Superior temporal gyrus (tissue), 1 donor: ENCODE results near the gene SYDE2.
"Not testable (repeated sequence)": the region's sequence is repeated elsewhere in the genome, so short reads cannot be mapped to it uniquely, and the experiment has no call there.

Experiments
- DNase-seq: peaks from one replicate; pipeline ENCODE4 v3.0.0-alpha.2; 2016; ENCODE audit errors: extremely low spot score

The SYDE2 gene, protein sequence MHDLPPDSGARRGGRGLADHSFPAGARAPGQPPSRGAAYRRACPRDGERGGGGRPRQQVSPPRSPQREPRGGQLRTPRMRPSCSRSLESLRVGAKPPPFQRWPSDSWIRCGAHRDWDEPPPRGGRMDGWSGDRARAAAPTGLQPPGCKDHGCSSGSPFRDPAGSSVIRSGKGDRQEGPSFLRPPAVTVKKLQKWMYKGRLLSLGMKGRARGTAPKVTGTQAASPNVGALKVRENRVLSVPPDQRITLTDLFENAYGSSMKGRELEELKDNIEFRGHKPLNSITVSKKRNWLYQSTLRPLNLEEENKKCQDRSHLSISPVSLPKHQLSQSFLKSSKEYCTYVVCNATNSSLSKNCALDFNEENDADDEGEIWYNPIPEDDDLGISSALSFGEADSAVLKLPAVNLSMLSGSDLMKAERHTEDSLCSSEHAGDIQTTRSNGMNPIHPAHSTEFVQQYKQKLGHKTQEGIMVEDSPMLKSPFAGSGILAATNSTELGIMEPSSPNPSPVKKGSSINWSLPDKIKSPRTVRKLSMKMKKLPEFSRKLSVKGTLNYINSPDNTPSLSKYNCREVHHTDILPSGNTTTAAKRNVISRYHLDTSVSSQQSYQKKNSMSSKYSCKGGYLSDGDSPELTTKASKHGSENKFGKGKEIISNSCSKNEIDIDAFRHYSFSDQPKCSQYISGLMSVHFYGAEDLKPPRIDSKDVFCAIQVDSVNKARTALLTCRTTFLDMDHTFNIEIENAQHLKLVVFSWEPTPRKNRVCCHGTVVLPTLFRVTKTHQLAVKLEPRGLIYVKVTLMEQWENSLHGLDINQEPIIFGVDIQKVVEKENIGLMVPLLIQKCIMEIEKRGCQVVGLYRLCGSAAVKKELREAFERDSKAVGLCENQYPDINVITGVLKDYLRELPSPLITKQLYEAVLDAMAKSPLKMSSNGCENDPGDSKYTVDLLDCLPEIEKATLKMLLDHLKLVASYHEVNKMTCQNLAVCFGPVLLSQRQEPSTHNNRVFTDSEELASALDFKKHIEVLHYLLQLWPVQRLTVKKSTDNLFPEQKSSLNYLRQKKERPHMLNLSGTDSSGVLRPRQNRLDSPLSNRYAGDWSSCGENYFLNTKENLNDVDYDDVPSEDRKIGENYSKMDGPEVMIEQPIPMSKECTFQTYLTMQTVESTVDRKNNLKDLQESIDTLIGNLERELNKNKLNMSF

DNA sequence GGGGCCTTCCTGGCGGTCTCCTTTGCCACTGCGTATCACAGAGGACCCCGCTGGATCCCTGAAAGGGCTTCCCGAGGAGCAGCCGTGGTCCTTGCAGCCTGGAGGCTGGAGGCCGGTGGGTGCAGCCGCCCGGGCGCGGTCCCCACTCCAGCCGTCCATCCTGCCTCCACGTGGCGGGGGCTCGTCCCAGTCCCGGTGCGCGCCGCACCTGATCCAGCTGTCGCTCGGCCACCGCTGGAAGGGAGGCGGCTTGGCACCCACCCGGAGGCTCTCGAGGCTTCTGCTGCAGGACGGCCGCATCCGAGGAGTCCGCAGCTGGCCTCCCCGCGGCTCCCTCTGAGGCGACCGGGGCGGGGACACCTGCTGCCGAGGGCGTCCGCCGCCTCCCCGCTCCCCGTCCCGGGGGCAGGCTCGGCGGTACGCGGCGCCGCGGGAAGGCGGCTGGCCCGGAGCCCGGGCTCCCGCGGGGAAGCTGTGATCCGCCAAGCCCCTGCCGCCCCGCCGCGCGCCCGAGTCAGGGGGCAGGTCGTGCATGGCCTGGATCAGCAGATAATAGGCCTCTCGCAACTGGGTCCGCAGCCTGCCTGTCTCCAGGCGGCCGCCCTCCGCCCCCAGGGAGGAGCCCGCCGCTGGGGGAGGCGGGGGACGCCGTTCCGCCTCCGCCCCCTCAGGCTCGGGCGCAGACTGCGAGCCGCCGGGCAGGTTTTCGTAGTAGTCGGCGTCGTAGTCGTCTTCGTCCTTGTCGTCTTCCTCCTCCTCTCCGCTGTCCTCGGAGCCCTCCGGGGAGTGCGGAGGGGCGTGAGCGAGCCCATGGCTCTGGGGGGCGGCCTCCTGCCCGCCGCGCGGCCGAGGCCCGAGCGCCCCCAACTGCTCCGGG lies at the start of gene SYDE2:
SYDE2 (minus strand) TSS at position 554 of the 877 bp plus-strand sequence; CDS start at position 534, 20 bp downstream.
- no peak for DNase-seq

DNA sequence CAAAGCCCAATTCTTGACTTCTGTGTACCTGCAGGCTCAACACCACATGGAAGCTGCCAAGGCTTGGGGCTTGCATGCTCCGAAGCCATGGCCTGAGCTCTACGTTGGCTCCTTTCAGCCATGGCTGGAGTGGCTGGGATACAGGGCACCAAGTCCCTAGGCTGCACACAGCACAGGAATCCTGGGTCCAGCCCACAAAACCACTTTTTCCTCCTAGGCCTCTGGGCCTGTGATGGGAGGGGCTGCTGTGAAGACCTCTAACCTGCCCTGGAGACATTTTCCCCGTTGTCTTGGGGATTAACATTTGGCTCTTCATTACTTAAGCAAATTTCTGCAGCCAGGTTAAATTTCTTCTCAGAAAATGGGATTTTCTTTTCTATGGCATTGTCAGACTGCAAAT lies 48.2 kb upstream of the SYDE2 start:
- DNase-seq: not testable (repeated sequence)

DNA sequence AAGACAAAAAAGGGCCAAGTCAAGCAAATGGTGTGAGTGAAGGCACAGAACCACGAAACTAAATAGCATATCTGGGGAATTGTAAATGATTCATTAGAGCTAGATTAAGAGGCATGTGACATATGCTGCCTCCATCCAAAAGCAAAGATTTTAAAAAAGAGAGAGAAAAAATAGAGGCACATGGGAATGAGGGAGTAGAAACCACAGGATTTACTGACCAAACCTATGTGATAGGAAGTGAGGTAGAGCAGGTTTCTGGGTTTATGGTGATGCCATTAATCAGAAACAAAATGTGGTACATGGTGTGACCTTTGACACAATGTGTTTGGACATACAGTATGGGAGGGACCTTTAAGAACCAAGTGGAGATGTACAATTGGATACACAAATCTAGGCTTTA lies 45.1 kb upstream of the SYDE2 start:
- no peak for DNase-seq

DNA sequence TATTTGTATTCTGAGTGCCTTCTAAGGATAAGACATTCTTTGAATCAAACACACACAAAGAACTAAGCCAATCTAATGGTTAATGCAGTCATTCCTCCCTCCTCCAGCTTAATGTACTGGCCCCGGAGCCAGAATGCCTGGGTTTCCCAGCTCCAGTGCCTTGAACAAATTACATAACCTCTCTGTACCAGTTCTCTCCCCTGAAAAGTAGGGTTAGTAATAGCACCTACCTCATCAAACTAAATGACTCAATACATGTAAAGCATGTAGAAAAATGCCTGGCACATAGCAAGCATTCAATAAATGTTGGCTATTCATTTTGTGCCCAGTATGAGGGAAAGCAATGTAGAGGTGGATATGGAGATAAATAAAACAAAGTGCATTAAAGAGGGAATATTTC lies 44.6 kb upstream of the SYDE2 start:
- no peak for DNase-seq

- DNase-seq: no peak
These were observed 43.6 kb upstream of the SYDE2 start for GRCh38 chr1:85244271-85245061.

DNA sequence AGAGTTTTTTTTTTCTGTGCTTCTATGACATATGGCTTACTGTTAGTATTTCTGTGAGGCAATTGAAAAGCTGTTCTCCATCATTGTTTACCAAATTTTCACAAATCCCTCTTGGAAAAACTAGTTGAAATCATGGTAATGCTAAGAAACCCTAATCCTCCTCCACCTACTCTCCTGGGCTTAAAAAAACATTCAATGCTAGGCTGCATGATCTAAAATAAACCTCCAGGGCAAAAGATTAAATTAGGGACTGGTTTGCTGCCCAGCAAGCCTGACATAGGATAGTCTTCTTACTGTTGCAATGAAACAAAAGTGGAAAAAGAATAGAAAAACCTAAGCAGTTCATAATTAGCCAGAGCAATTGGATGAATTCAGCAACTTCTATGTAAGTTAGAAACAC lies 42.6 kb upstream of the SYDE2 start:
- no peak for DNase-seq

DNA sequence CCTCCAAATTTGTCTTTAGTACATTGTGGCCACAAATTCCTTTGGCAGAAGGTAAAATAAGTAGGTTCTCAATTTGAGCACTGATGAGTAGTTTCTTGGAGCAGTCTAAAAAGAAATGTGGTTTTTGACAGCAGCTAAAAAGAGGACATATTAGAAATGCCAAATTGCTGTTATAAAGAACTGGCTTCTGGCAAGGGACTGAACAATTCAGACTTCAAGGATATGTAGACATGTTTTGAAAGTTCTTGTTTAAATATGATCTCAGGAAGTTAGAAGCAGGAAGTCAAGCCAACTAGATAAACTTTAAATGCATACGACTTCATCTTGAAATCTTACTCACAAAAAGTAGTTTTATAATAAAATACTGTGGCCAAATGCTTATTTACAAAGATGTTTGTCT lies 39.8 kb upstream of the SYDE2 start:
- no peak for DNase-seq

- no peak for DNase-seq
These were observed 39.4 kb upstream of the SYDE2 start for GRCh38 chr1:85240174-85240601.

GRCh38 chr1:85237613-85238012 lies 36.8 kb upstream of the SYDE2 start:
- no peak for DNase-seq

- DNase-seq: no peak
These were observed 29.6 kb upstream of the SYDE2 start for GRCh38 chr1:85230305-85230977.

- no peak for DNase-seq
These were observed 28.8 kb upstream of the SYDE2 start for GRCh38 chr1:85229574-85230097.

DNA sequence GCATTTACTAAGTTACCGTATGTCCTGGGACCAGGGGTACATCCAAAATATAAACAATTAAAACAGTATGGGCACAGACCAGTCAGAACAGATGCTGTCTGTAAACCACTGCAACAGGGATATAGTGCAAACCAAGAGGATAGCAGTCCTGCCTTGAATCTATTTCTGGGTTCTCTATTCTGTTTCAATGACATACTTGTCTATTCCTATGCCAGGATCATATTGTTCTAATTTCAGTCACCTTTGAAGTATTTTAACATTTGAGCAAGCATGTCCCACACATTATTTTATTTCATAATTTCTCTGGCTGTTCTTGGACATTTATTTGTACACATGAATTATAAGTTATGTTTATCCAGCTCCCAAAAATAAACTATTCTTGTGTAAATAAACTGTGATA lies 28.2 kb upstream of the SYDE2 start:
- no peak for DNase-seq

DNA sequence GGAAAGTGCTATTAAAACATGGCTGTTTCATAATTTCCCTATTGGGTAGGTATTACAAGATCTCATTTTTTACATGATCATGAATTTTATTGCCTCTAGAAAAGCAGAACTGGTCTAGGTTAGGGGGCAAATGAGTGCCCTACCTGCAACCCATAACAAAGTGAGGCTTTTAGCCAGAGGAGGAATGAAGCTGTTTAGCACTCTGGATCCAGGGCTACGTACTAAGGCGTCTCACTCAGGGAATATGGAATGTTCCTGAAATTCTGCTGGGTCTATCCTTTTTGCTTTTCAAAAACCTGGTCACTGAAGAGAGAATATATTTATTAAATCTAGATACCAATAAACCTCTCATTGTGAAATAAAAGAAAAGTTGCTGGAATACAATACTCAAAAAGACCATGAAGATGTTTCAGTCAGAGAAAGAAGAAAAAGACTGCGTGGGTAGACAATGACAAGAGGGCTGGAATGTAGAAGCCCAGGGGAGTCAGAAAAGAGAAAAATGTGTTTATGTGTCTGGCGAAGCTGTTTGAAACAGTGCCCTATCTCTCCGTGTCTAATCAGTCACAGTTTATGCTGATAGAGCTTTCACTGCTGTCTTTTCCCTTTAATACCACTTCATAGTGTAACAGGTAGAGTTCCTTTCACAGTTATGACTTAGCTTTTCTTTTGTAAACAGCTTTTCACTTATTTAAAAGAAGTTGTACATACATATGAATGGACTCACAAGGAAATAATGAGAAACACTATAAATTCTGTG lies 25.0 kb upstream of the SYDE2 start:
- DNase-seq: no peak

- no peak for DNase-seq
These were observed 24.2 kb upstream of the SYDE2 start for GRCh38 chr1:85224734-85225623.

DNA sequence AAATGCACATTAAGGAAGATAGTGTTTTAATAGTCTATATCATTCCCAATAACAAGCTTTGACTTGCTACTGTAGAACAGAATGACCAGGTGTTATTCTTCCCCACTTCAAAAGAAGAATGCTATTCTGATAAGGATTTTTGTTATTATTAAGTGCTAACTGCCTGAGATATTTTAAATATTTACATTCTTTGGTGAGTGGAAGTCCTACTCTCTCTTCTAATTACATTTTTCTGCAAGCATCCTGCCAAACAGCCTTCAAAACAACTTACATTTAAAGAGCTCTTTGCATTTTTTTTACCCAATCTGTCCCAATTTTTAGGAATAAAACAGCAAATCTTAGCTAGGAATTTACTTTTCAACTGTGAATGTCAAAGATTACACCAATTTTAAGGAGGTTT lies 23.5 kb upstream of the SYDE2 start:
- no peak for DNase-seq

GRCh38 chr1:85223334-85223733 lies 22.5 kb upstream of the SYDE2 start:
- DNase-seq: no peak

DNA sequence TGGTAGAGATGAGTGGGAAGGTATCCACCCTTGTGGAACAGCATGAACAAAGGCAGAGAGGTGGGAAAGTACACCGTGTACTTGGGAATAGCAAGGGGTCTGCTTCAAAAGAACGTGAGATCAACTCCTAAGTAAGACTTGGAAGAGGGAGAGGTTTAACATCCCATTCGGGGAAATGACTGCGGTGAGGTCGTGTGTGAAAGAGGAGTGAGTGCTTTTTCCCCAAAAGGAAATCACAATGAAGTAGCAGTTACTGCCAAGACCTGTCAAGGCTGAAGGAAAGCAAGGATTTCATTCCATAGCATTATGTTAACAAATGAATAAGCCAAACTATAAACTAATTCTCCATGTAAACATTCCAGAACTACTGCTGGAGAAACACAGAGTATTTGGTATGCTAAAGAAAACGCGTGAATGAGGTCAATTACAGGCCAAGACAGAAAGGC lies 20.0 kb upstream of the SYDE2 start:
- DNase-seq: no peak
